Liver (tissue), 9 donors: ENCODE results near the gene FAM171A1. TPM values are rescaled to one million over a fixed set of nuclear protein-coding genes. Genes with fewer than 3 reads are reported as not detected.

ENCODE experiments used
- DNase-seq: peaks from one replicate; pipeline ENCODE4 v3.0.0-alpha.2; 2017; ENCODE audit warnings: low spot score
- H3K27ac ChIP-seq, 2 donors: one replicate each; pipeline ENCODE4 v1.7.0; 2013; ENCODE audit warnings: inconsistent platforms in 2 of 2, low read length in 2 of 2, control low read depth in 1 of 2, low read depth in 1 of 2, mild to moderate bottlenecking in 1 of 2
- H3K27me3 ChIP-seq, 4 donors: one replicate each; pipeline versions ENCODE4 v1.6.1 to v1.7.0; 2013; ENCODE audit warnings: low read length in 3 of 4, inconsistent platforms in 1 of 4, mild to moderate bottlenecking in 1 of 4, moderate library complexity in 1 of 4; ENCODE audit not compliant: control insufficient read depth in 4 of 4, insufficient read depth in 4 of 4
- H3K36me3 ChIP-seq, 4 donors: one replicate each; pipeline versions ENCODE4 v1.6.1 to v1.7.0; 2013; ENCODE audit warnings: low read length in 3 of 4, mild to moderate bottlenecking in 3 of 4, low read depth in 1 of 4, moderate library complexity in 1 of 4; ENCODE audit not compliant: control insufficient read depth in 4 of 4, insufficient read depth in 3 of 4
- H3K4me1 ChIP-seq, 4 donors: one replicate each; pipeline versions ENCODE4 v1.6.1 to v1.7.0; 2013; ENCODE audit warnings: low read length in 3 of 4, mild to moderate bottlenecking in 3 of 4, moderate library complexity in 1 of 4; ENCODE audit not compliant: control insufficient read depth in 4 of 4, insufficient read depth in 4 of 4
- H3K4me3 ChIP-seq, 3 donors: one replicate each; pipeline versions ENCODE4 v1.6.1 to v1.7.0; 2013; ENCODE audit warnings: low read length in 3 of 3, control low read depth in 1 of 3, low read depth in 1 of 3, mild to moderate bottlenecking in 1 of 3
- H3K9ac ChIP-seq, 2 donors: one replicate each; pipeline ENCODE4 v1.7.0; 2013; ENCODE audit warnings: low read length in 2 of 2, mild to moderate bottlenecking in 2 of 2, moderate library complexity in 2 of 2, control low read depth in 1 of 2, low read depth in 1 of 2
- H3K9me3 ChIP-seq, 4 donors: one replicate each; pipeline versions ENCODE4 v1.6.1 to v1.7.0; 2013; ENCODE audit warnings: low read length in 3 of 4; ENCODE audit not compliant: control insufficient read depth in 4 of 4
- EGR1 ChIP-seq, 2 donors: IDR thresholded peaks; 2 replicates each; pipeline ENCODE4 v1.6.1; 2016 to 2018; ENCODE audit warnings: antibody characterized with exemption in 2 of 2, low read depth in 2 of 2
- FOXA1 ChIP-seq: IDR thresholded peaks from 2 replicates; pipeline ENCODE4 v1.6.1; 2016; ENCODE audit warnings: antibody characterized with exemption
- FOXA2 ChIP-seq: IDR thresholded peaks from 2 replicates; pipeline ENCODE4 v1.6.1; 2016; ENCODE audit warnings: antibody characterized with exemption
- GABPA ChIP-seq, 2 donors: IDR thresholded peaks in 1 of 2; conservative IDR thresholded peaks in 1 of 2; 2 replicates each; pipeline ENCODE4 v1.6.1; 2016; ENCODE audit warnings: antibody characterized with exemption in 2 of 2, mild to moderate bottlenecking in 1 of 2, moderate library complexity in 1 of 2
- HNF4G ChIP-seq: IDR thresholded peaks from 2 replicates; pipeline ENCODE4 v1.6.1; 2016; ENCODE audit warnings: antibody characterized with exemption
- JUND ChIP-seq, 2 donors: IDR thresholded peaks; 2 replicates each; pipeline ENCODE4 v1.6.1; 2016; ENCODE audit warnings: antibody characterized with exemption in 2 of 2
- NR2F2 ChIP-seq: IDR thresholded peaks from 2 replicates; pipeline ENCODE4 v1.6.1; 2016; ENCODE audit warnings: antibody characterized with exemption
- RAD21 ChIP-seq, 2 donors: IDR thresholded peaks; 2 replicates each; pipeline ENCODE4 v1.6.1; 2016; ENCODE audit warnings: antibody characterized with exemption in 2 of 2, mild to moderate bottlenecking in 2 of 2
- RXRA ChIP-seq, 2 donors: IDR thresholded peaks; 2 replicates each; pipeline ENCODE4 v1.6.1; 2017 to 2018; ENCODE audit warnings: antibody characterized with exemption in 2 of 2, mild to moderate bottlenecking in 1 of 2
- TAF1 ChIP-seq: conservative IDR thresholded peaks from 2 replicates; pipeline ENCODE4 v1.6.1; 2016; ENCODE audit warnings: antibody characterized with exemption, mild to moderate bottlenecking
- YY1 ChIP-seq: IDR thresholded peaks from 2 replicates; pipeline ENCODE4 v1.6.1; 2016; ENCODE audit warnings: antibody characterized with exemption, mild to moderate bottlenecking
- ZBTB33 ChIP-seq: IDR thresholded peaks from 2 replicates; pipeline ENCODE4 v1.6.1; 2016; ENCODE audit warnings: antibody characterized with exemption
- WGBS: extraction: QIAGEN DNeasy Blood & Tissue Kit; methylation state at CpG from one replicate; pipeline ENCODE4 v1.1.7; 2013; 5-methylcytosine and 5-hydroxymethylcytosine counted together
- polyA plus RNA-seq, 2 donors: library from polyadenylated mRNA; stranded (reverse) in 1 of 2; unstranded in 1 of 2; fragments of 200-250 nt in 1 of 2; fragments of >200 nt in 1 of 2; fragmentation: Nextera tagmentation in 1 of 2; extraction: Ambion mirVana in 1 of 2; gene quantifications; one replicate each; pipeline versions ENCODE4 v1.2.1 to v1.2.3, GENCODE V29; 2013 to 2015
- total RNA-seq, 2 donors: library from RNA; depleted of rRNA; stranded (reverse); fragments of >200 nt; gene quantifications; one replicate each; pipeline ENCODE4 v1.2.3, GENCODE V29; 2014
- TF ChIP-seq, protein P1 (sequence below): IDR thresholded peaks from 2 replicates; pipeline ENCODE4 v1.6.1; 2016; ENCODE audit warnings: antibody characterized with exemption
- TF ChIP-seq, protein P2 (sequence below): IDR thresholded peaks from 2 replicates; pipeline ENCODE4 v1.6.1; 2016; ENCODE audit warnings: antibody characterized with exemption
- TF ChIP-seq, protein P3 (sequence below): IDR thresholded peaks from 2 replicates; pipeline ENCODE4 v1.6.1; 2016; ENCODE audit warnings: antibody characterized with exemption, mild to moderate bottlenecking
- TF ChIP-seq, protein P4 (sequence below): fragments of 150-350 bp; IDR thresholded peaks from 2 replicates; pipeline ENCODE4 v1.5.1; 2017; ENCODE audit warnings: improper control_type of control experiment, low read depth, low read length; ENCODE audit not compliant: missing input control
- donor health status: healthy.
- donor health status: healthy.
- donor health status: healthy.
- donor health status: healthy.
- donor health status: healthy.

The FAM171A1 gene
- total and polyA plus RNA-seq, 4 donors: 2.5 to 10.2 (median 7.7) TPM

DNA sequence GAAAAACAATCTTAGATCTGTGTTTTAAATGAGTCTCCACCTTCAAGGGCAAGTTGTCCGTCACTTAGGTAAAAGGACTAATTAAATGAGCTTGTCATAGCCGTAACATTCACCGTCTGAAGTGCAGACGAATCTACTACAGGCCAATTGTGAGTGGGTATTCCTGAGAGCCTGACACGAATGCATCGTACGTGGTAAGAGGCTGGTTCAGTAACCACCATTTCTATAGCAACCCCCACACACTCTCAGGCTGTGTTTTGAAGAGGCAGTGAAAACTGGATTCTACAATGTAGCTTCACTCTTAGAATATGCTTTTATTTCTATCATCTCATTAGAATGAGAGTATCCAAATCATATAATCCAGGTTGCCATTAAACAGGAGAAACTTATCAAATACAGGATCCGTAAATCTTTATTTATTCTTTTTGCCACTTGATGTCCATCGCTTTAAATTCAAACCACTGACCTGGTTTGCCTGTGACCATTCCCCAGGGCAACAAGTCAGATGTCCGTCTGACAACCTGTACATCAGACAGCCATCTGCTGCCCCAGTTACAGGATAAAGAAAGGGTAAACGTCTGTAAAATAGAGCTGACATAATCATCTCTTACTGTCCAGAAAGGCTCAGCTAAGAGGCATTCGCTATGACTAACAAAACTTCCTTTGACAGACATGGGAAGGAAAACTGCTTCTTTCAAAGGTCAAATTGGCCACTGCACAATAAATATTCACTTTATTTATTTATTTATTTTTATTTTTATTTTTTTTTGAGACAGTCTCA lies 132.3 kb downstream of the FAM171A1 start:
- no peak for DNase-seq
- no peak overlapping the region for H3K9ac ChIP-seq
- WGBS: 92% methylated on average over 12 of the region's 12 CpGs

More for the DNA sequence above, 132.3 kb downstream of the FAM171A1 start:
- Histone ChIP-seq H3K9me3 (no peaks in the 10 kb centered on the region), H3K4me1 (no peaks in the 10 kb centered on the region), H3K36me3 (no peaks in the 10 kb centered on the region), H3K27me3 (no peaks in the 10 kb centered on the region), H3K4me3 (no peak overlapping the region), H3K27ac (no peak overlapping the region)
- TF ChIP-seq TAF1: no peak
- TF ChIP-seq NR2F2: no peak
- TF ChIP-seq FOXA1: no peak
- TF ChIP-seq, protein P1, sequence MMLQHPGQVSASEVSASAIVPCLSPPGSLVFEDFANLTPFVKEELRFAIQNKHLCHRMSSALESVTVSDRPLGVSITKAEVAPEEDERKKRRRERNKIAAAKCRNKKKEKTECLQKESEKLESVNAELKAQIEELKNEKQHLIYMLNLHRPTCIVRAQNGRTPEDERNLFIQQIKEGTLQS: no peak
- no peak for TF ChIP-seq FOXA2
- TF ChIP-seq JUND (IDR thresholded peaks at IDR 0.05): no peak
- TF ChIP-seq RAD21 (IDR thresholded peaks at IDR 0.05): no peak
- no peak for TF ChIP-seq HNF4G
- no peak for TF ChIP-seq GABPA (IDR thresholded peaks at IDR 0.05 in 1 of 2, conservative IDR thresholded peaks at IDR 0.05 in 1 of 2)
- TF ChIP-seq, protein P2, sequence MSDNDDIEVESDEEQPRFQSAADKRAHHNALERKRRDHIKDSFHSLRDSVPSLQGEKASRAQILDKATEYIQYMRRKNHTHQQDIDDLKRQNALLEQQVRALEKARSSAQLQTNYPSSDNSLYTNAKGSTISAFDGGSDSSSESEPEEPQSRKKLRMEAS: no peak
- TF ChIP-seq EGR1 (IDR thresholded peaks at IDR 0.05; ENCODE audit: low read depth in 2 of 2): no peak
- no peak for TF ChIP-seq ZBTB33
- TF ChIP-seq, protein P3, sequence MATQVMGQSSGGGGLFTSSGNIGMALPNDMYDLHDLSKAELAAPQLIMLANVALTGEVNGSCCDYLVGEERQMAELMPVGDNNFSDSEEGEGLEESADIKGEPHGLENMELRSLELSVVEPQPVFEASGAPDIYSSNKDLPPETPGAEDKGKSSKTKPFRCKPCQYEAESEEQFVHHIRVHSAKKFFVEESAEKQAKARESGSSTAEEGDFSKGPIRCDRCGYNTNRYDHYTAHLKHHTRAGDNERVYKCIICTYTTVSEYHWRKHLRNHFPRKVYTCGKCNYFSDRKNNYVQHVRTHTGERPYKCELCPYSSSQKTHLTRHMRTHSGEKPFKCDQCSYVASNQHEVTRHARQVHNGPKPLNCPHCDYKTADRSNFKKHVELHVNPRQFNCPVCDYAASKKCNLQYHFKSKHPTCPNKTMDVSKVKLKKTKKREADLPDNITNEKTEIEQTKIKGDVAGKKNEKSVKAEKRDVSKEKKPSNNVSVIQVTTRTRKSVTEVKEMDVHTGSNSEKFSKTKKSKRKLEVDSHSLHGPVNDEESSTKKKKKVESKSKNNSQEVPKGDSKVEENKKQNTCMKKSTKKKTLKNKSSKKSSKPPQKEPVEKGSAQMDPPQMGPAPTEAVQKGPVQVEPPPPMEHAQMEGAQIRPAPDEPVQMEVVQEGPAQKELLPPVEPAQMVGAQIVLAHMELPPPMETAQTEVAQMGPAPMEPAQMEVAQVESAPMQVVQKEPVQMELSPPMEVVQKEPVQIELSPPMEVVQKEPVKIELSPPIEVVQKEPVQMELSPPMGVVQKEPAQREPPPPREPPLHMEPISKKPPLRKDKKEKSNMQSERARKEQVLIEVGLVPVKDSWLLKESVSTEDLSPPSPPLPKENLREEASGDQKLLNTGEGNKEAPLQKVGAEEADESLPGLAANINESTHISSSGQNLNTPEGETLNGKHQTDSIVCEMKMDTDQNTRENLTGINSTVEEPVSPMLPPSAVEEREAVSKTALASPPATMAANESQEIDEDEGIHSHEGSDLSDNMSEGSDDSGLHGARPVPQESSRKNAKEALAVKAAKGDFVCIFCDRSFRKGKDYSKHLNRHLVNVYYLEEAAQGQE: no peak
- TF ChIP-seq YY1: no peak
- TF ChIP-seq, protein P4, sequence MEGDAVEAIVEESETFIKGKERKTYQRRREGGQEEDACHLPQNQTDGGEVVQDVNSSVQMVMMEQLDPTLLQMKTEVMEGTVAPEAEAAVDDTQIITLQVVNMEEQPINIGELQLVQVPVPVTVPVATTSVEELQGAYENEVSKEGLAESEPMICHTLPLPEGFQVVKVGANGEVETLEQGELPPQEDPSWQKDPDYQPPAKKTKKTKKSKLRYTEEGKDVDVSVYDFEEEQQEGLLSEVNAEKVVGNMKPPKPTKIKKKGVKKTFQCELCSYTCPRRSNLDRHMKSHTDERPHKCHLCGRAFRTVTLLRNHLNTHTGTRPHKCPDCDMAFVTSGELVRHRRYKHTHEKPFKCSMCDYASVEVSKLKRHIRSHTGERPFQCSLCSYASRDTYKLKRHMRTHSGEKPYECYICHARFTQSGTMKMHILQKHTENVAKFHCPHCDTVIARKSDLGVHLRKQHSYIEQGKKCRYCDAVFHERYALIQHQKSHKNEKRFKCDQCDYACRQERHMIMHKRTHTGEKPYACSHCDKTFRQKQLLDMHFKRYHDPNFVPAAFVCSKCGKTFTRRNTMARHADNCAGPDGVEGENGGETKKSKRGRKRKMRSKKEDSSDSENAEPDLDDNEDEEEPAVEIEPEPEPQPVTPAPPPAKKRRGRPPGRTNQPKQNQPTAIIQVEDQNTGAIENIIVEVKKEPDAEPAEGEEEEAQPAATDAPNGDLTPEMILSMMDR: no peak
- TF ChIP-seq RXRA (IDR thresholded peaks at IDR 0.05): no peak
